ENCODE results near the gene RASSF6.
"Not testable (repeated sequence)": the region's sequence is repeated elsewhere in the genome, so short reads cannot be mapped to it uniquely, and the experiment has no call there.

RASSF6 gene, protein sequence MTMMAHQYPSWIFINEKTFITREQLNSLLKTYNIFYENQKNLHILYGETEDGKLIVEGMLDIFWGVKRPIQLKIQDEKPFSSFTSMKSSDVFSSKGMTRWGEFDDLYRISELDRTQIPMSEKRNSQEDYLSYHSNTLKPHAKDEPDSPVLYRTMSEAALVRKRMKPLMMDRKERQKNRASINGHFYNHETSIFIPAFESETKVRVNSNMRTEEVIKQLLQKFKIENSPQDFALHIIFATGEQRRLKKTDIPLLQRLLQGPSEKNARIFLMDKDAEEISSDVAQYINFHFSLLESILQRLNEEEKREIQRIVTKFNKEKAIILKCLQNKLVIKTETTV
- 0.61 to 2.1 (median 2.1) reads per million in 3 donors for total RNA-seq

- DNase-seq: no peak
- H3K27ac ChIP-seq (ENCODE audit: insufficient read depth, low read length, poor library complexity, severe bottlenecking): no peak within 1 kb of the TSS
- H3K4me1 ChIP-seq (ENCODE audit: control insufficient read depth, insufficient read depth, low read length, poor library complexity, severe bottlenecking): no peaks in the 10 kb centered on the region
- H3K4me3 ChIP-seq (ENCODE audit: insufficient read depth, low read depth, low read length, poor library complexity, severe bottlenecking): peak within 1 kb of the TSS; percentile 15
- H3K36me3 ChIP-seq (ENCODE audit: control insufficient read depth, insufficient read depth, low read length): no peaks in the 10 kb centered on the region
- no peaks in the 10 kb centered on the region for H3K27me3 ChIP-seq (replicated peaks; ENCODE audit: control insufficient read depth, insufficient read depth, low read length, poor library complexity, severe bottlenecking)
- H3K9me3 ChIP-seq (ENCODE audit: control insufficient read depth, low read length): no peaks in the 10 kb centered on the region
Observed at GRCh38 chr4:73620115-73620792, at the start of gene RASSF6. Gene RASSF6 (minus strand): TSS chr4:73620436. CDS start chr4:73611795, 8,641 bp downstream.

GRCh38 chr4:73669410-73670183 is 49.4 kb upstream of the RASSF6 start:
- Histone ChIP-seq H3K9me3 (ENCODE audit: control insufficient read depth, low read length) (no peaks in the 10 kb centered on the region), H3K4me3 (ENCODE audit: insufficient read depth, low read depth, low read length, poor library complexity, severe bottlenecking) (no peak overlapping the region), H3K27me3 (replicated peaks; ENCODE audit: control insufficient read depth, insufficient read depth, low read length, poor library complexity, severe bottlenecking) (no peaks in the 10 kb centered on the region), H3K4me1 (ENCODE audit: control insufficient read depth, insufficient read depth, low read length, poor library complexity, severe bottlenecking) (no peaks in the 10 kb centered on the region), H3K36me3 (ENCODE audit: control insufficient read depth, insufficient read depth, low read length) (no peaks in the 10 kb centered on the region), H3K27ac (ENCODE audit: insufficient read depth, low read length, poor library complexity, severe bottlenecking) (no peak overlapping the region)
- no peak for DNase-seq

DNA sequence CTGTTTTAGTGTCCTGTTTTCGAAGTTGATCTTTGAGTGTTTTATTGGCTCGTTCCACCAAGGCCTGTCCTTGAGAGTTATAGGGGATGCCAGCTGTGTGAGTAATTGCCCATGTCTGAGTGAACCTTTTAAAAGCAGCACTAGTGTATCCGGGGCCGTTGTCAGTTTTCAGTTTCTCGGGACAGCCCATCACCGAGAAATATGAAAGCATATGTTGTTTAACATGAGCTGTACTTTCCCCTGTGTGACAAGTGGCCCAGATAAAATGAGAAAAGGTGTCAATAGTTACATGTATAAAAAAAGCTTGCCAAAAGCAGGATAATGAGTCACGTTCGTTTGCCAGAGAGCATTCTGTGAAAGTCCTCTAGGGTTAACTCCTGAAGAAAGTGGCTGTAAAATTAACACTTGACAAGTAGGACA is 48.6 kb upstream of the RASSF6 start:
- H3K36me3 ChIP-seq (ENCODE audit: control insufficient read depth, insufficient read depth, low read length): no peaks in the 10 kb centered on the region
- H3K4me1 ChIP-seq (ENCODE audit: control insufficient read depth, insufficient read depth, low read length, poor library complexity, severe bottlenecking): no peaks in the 10 kb centered on the region
- no peaks in the 10 kb centered on the region for H3K9me3 ChIP-seq (ENCODE audit: control insufficient read depth, low read length)
- H3K4me3 ChIP-seq (ENCODE audit: insufficient read depth, low read depth, low read length, poor library complexity, severe bottlenecking): no peak overlapping the region
- H3K27ac ChIP-seq (ENCODE audit: insufficient read depth, low read length, poor library complexity, severe bottlenecking): no peak overlapping the region
- no peak for DNase-seq
- no peaks in the 10 kb centered on the region for H3K27me3 ChIP-seq (replicated peaks; ENCODE audit: control insufficient read depth, insufficient read depth, low read length, poor library complexity, severe bottlenecking)

- not testable (repeated sequence) for H3K9me3 ChIP-seq (ENCODE audit: control insufficient read depth, low read length); H3K4me1 ChIP-seq (ENCODE audit: control insufficient read depth, insufficient read depth, low read length, poor library complexity, severe bottlenecking); H3K36me3 ChIP-seq (ENCODE audit: control insufficient read depth, insufficient read depth, low read length); H3K27ac ChIP-seq (ENCODE audit: insufficient read depth, low read length, poor library complexity, severe bottlenecking); H3K4me3 ChIP-seq (ENCODE audit: insufficient read depth, low read depth, low read length, poor library complexity, severe bottlenecking); H3K27me3 ChIP-seq (replicated peaks; ENCODE audit: control insufficient read depth, insufficient read depth, low read length, poor library complexity, severe bottlenecking); DNase-seq
Observed at GRCh38 chr4:73665924-73666323, 45.7 kb upstream of the RASSF6 start.

GRCh38 chr4:73664470-73664869 is 44.2 kb upstream of the RASSF6 start:
- Histone ChIP-seq H3K9me3 (ENCODE audit: control insufficient read depth, low read length) (no peaks in the 10 kb centered on the region), H3K27me3 (replicated peaks; ENCODE audit: control insufficient read depth, insufficient read depth, low read length, poor library complexity, severe bottlenecking) (no peaks in the 10 kb centered on the region), H3K4me1 (ENCODE audit: control insufficient read depth, insufficient read depth, low read length, poor library complexity, severe bottlenecking) (no peaks in the 10 kb centered on the region), H3K27ac (ENCODE audit: insufficient read depth, low read length, poor library complexity, severe bottlenecking) (no peak overlapping the region), H3K36me3 (ENCODE audit: control insufficient read depth, insufficient read depth, low read length) (no peaks in the 10 kb centered on the region), H3K4me3 (ENCODE audit: insufficient read depth, low read depth, low read length, poor library complexity, severe bottlenecking) (no peak overlapping the region)
- DNase-seq: no peak

- Histone ChIP-seq H3K4me3 (ENCODE audit: insufficient read depth, low read depth, low read length, poor library complexity, severe bottlenecking) (no peak overlapping the region), H3K4me1 (ENCODE audit: control insufficient read depth, insufficient read depth, low read length, poor library complexity, severe bottlenecking) (no peaks in the 10 kb centered on the region), H3K9me3 (ENCODE audit: control insufficient read depth, low read length) (no peaks in the 10 kb centered on the region), H3K27me3 (replicated peaks; ENCODE audit: control insufficient read depth, insufficient read depth, low read length, poor library complexity, severe bottlenecking) (no peaks in the 10 kb centered on the region), H3K36me3 (ENCODE audit: control insufficient read depth, insufficient read depth, low read length) (no peaks in the 10 kb centered on the region), H3K27ac (ENCODE audit: insufficient read depth, low read length, poor library complexity, severe bottlenecking) (no peak overlapping the region)
- no peak for DNase-seq
Observed at GRCh38 chr4:73663576-73663975, 43.3 kb upstream of the RASSF6 start.

DNA sequence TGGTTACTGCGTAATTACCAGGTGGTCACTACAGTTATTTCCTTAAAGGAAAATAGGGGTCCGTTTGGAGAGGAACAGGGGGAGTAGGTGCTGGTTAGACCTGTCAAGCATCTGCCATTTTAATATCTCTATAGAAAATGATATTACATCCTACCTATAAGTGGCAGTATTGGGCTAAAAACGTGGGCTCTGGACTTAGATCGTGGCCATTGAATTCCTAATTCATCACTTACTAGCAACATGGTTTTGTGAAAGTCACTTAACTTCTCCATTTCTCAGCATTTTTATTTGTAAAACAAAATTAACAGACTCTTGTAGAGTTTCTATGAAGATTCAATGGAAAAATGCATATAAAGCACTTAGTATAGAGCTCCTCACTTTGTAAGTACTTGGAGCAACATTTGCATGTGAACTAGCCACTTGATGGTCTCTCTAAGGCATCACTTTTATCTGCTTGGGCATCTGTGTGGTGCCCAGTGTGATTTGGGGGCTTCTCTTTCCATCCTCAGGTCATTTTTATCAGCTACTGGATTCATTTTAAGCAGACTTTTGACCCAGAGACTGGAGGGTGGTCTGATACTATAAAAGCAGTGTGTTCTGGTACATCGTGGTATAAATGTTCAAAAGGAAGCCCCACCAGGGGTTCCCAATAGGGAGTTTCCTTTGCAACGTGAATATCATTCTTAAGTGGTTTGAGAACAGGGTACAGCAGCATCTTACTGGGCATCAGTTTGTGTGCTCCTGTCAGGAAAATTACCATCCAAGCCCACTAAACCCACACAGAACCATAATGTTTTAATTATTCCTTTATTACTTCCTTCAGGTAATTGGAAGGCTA is 42.7 kb upstream of the RASSF6 start:
- no peak overlapping the region for H3K4me3 ChIP-seq (ENCODE audit: insufficient read depth, low read depth, low read length, poor library complexity, severe bottlenecking)
- DNase-seq: no peak
- H3K27ac ChIP-seq (ENCODE audit: insufficient read depth, low read length, poor library complexity, severe bottlenecking): no peak overlapping the region

DNA sequence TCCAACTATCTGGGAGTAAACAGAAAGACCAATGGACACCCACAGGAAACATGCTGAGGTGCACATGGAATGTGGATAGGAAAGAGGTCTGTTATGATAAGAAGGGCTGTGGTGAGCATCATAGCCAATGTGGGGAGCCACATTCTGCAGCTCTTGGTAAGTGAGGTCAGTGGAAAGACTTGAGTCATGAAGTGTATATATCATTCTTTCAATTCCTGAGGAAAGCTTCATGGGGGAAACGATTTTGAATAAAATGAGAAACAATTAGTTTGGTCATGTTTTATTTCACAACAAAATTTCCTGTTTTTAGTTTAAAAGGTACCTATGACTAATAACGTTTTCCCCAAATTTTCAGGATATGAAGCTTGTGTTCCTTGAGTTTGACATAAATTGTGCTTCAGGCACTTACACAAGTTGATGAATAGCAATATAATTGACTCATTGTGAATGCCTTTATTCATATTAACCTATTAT is 41.4 kb upstream of the RASSF6 start:
- no peaks in the 10 kb centered on the region for H3K36me3 ChIP-seq (ENCODE audit: control insufficient read depth, insufficient read depth, low read length)
- H3K9me3 ChIP-seq (ENCODE audit: control insufficient read depth, low read length): no peaks in the 10 kb centered on the region
- no peak overlapping the region for H3K4me3 ChIP-seq (ENCODE audit: insufficient read depth, low read depth, low read length, poor library complexity, severe bottlenecking)
- no peaks in the 10 kb centered on the region for H3K27me3 ChIP-seq (replicated peaks; ENCODE audit: control insufficient read depth, insufficient read depth, low read length, poor library complexity, severe bottlenecking)
- no peak overlapping the region for H3K27ac ChIP-seq (ENCODE audit: insufficient read depth, low read length, poor library complexity, severe bottlenecking)
- DNase-seq: no peak
- H3K4me1 ChIP-seq (ENCODE audit: control insufficient read depth, insufficient read depth, low read length, poor library complexity, severe bottlenecking): no peaks in the 10 kb centered on the region

More for the DNA sequence above, 42.7 kb upstream of the RASSF6 start:
- Histone ChIP-seq H3K27me3 (replicated peaks; ENCODE audit: control insufficient read depth, insufficient read depth, low read length, poor library complexity, severe bottlenecking) (no peaks in the 10 kb centered on the region), H3K4me1 (ENCODE audit: control insufficient read depth, insufficient read depth, low read length, poor library complexity, severe bottlenecking) (no peaks in the 10 kb centered on the region), H3K36me3 (ENCODE audit: control insufficient read depth, insufficient read depth, low read length) (no peaks in the 10 kb centered on the region), H3K9me3 (ENCODE audit: control insufficient read depth, low read length) (no peaks in the 10 kb centered on the region)

DNA sequence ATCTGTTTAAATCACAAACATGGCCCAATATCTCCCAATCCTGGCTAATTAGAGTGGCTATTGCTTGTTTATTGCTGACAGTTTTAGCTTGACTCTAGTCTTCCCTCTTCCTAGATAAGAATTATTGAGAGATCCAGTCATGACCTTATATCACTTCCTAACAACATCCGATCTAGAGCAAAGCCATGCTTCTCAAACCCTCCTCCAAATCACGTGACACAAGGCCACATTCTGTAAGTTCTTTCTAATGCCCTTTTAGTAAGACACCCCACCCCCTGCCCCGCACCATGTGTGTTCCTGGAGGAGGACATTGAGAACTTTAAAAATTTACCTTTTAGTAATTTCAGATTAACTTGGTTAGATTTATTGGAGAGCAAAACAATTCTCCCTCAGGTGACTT is 40.6 kb upstream of the RASSF6 start:
- Histone ChIP-seq H3K9me3 (ENCODE audit: control insufficient read depth, low read length) (no peaks in the 10 kb centered on the region), H3K4me3 (ENCODE audit: insufficient read depth, low read depth, low read length, poor library complexity, severe bottlenecking) (no peak overlapping the region), H3K27ac (ENCODE audit: insufficient read depth, low read length, poor library complexity, severe bottlenecking) (no peak overlapping the region), H3K27me3 (replicated peaks; ENCODE audit: control insufficient read depth, insufficient read depth, low read length, poor library complexity, severe bottlenecking) (no peaks in the 10 kb centered on the region), H3K4me1 (ENCODE audit: control insufficient read depth, insufficient read depth, low read length, poor library complexity, severe bottlenecking) (no peaks in the 10 kb centered on the region), H3K36me3 (ENCODE audit: control insufficient read depth, insufficient read depth, low read length) (no peaks in the 10 kb centered on the region)
- no peak for DNase-seq

Data from effector memory CD4-positive, alpha-beta T cell (primary cell).